Upper lobe of left lung (tissue), 6 donors: ENCODE data around the gene FSIP2. TPM values are rescaled to one million over a fixed set of nuclear protein-coding genes. Genes with fewer than 3 reads are reported as not detected.

Experiments used
- ATAC-seq, 2 donors: fragments of 200-7000 bp; cut with Tn5 transposase; one replicate each; pipeline ENCODE4 v1.9.1; 2022; ENCODE audit warnings: mild to moderate bottlenecking in 2 of 2, moderate library complexity in 2 of 2; ENCODE audit not compliant: low FRiP score in 2 of 2
- DNase-seq, 2 donors: peaks; one replicate each; pipeline ENCODE4 v3.0.0-alpha.2; 2019 to 2020
- H3K27ac ChIP-seq, 4 donors: fragments of 200-600 bp; sonication (generic); one replicate each; pipeline ENCODE4 v1.5.1; 2016 to 2019
- H3K27me3 ChIP-seq, 4 donors: fragments of 200-600 bp; sonication (generic); one replicate each; pipeline ENCODE4 v1.5.1; 2017 to 2019
- H3K36me3 ChIP-seq, 4 donors: fragments of 200-600 bp; sonication (generic); one replicate each; pipeline ENCODE4 v1.5.1; 2016 to 2019
- H3K4me1 ChIP-seq, 4 donors: fragments of 200-600 bp; sonication (generic); one replicate each; pipeline ENCODE4 v1.5.1; 2018 to 2019
- H3K4me3 ChIP-seq, 4 donors: fragments of 200-600 bp; sonication (generic); one replicate each; pipeline ENCODE4 v1.5.1; 2017 to 2019; ENCODE audit warnings: mild to moderate bottlenecking in 2 of 4, moderate library complexity in 1 of 4
- H3K9me3 ChIP-seq, 4 donors: fragments of 200-600 bp; sonication (generic); one replicate each; pipeline ENCODE4 v1.5.1; 2018 to 2019
- CTCF ChIP-seq, 6 experiments: fragments of 450-650 bp in 4 of 6; fragments of 200-600 bp in 2 of 6; sonication (generic) in 2 of 6; IDR thresholded peaks; one replicate each; pipeline ENCODE4 v1.5.1; 2016 to 2019; ENCODE audit warnings: antibody characterized with exemption in 6 of 6
- EP300 ChIP-seq, 4 donors: sonication (generic); formaldehyde crosslinking; IDR thresholded peaks; one replicate each; pipeline ENCODE4 v1.5.1; 2017; ENCODE audit warnings: antibody characterized with exemption in 4 of 4, control low read depth in 2 of 4
- POLR2A ChIP-seq, 4 donors: fragments of 450-650 bp; IDR thresholded peaks; one replicate each; pipeline ENCODE4 v1.5.1; 2016 to 2017; ENCODE audit warnings: antibody characterized with exemption in 4 of 4, mild to moderate bottlenecking in 2 of 4
- POLR2AphosphoS5 ChIP-seq, 2 donors: sonication (generic); formaldehyde crosslinking; IDR thresholded peaks; one replicate each; pipeline ENCODE4 v1.5.1; 2017; ENCODE audit warnings: antibody characterized with exemption in 2 of 2
- WGBS, 2 donors: methylation state at CpG; one replicate each; pipeline ENCODE4 v1.1.5; 2017 to 2018; 5-methylcytosine and 5-hydroxymethylcytosine counted together
- total RNA-seq, 6 donors: library from RNA; depleted of rRNA in 4 of 6; stranded (reverse); fragments of >200 nt in 4 of 6; gene quantifications; one replicate each; pipeline versions ENCODE4 v1.1.0 to v1.2.1, GENCODE V29; 2016 to 2021
- donor health status: DM: no; HTN: no; CAD: no; lungs with moderate emphysema.
- donor health status: DM: no; HTN: yes; CAD: no; lungs with severe emphysema.

The FSIP2 gene
- total RNA-seq, 6 donors from 2014 or later = 0.11 to 5.2 (median 0.60) TPM

GRCh38 chr2:185833864-185834263, 95.3 kb downstream of the FSIP2 start:
- TF ChIP-seq EP300 (IDR thresholded peaks at IDR 0.05) = no peak
- no peak for TF ChIP-seq POLR2A (IDR thresholded peaks at IDR 0.05)
- TF ChIP-seq CTCF (IDR thresholded peaks at IDR 0.05) = no peak
- TF ChIP-seq POLR2AphosphoS5 (IDR thresholded peaks at IDR 0.05) = no peak
- 68 to 86% methylated on average over 1 of the region's 1 CpG for WGBS, 2 donors
- Histone ChIP-seq H3K4me1 (no peaks in the 10 kb centered on the region), H3K4me3 (no peak overlapping the region), H3K9me3 (peaks cover 0 to 11% (median 2%) of the 10 kb centered on the region in 4 donors), H3K27ac (no peak overlapping the region), H3K36me3 (no peaks in the 10 kb centered on the region), H3K27me3 (no peaks in the 10 kb centered on the region)
- no peak for ATAC-seq
- no peak for DNase-seq

- Histone ChIP-seq H3K36me3 (no peaks in the 10 kb centered on the region), H3K4me1 (no peaks in the 10 kb centered on the region), H3K27me3 (no peaks in the 10 kb centered on the region), H3K9me3 (peaks cover 0 to 16% (median 5%) of the 10 kb centered on the region in 4 donors), H3K4me3 (no peak overlapping the region), H3K27ac (no peak overlapping the region)
- DNase-seq = no peak
- ATAC-seq = no peak
- TF ChIP-seq POLR2AphosphoS5 (IDR thresholded peaks at IDR 0.05) (no peak), CTCF (IDR thresholded peaks at IDR 0.05) (no peak)
- 88 to 95% methylated on average over 8 of the region's 8 CpGs for WGBS, 2 donors
Observed at GRCh38 chr2:185835974-185836373, 97.4 kb downstream of the FSIP2 start.

- Histone ChIP-seq H3K4me3 (no peak overlapping the region), H3K9me3 (peaks cover 0 to 3% (median 1%) of the 10 kb centered on the region in 4 donors), H3K27ac (no peak overlapping the region), H3K27me3 (no peaks in the 10 kb centered on the region), H3K4me1 (no peaks in the 10 kb centered on the region), H3K36me3 (no peaks in the 10 kb centered on the region)
- TF ChIP-seq CTCF (IDR thresholded peaks at IDR 0.05) (no peak), POLR2A (IDR thresholded peaks at IDR 0.05) (no peak), EP300 (IDR thresholded peaks at IDR 0.05) (no peak), POLR2AphosphoS5 (IDR thresholded peaks at IDR 0.05) (no peak)
- WGBS, 2 donors = 72 to 80% methylated on average over 4 of the region's 4 CpGs
- DNase-seq = no peak
- ATAC-seq = no peak
Observed at GRCh38 chr2:185854885-185855284, 116.3 kb downstream of the FSIP2 start.

- Histone ChIP-seq H3K27ac (no peak overlapping the region), H3K4me1 (no peaks in the 10 kb centered on the region), H3K36me3 (no peaks in the 10 kb centered on the region), H3K9me3 (peaks cover 0 to 3% (median 1%) of the 10 kb centered on the region in 4 donors), H3K4me3 (no peak overlapping the region), H3K27me3 (no peaks in the 10 kb centered on the region)
- no peak for ATAC-seq
- DNase-seq = no peak
- TF ChIP-seq POLR2AphosphoS5 (IDR thresholded peaks at IDR 0.05) (no peak), CTCF (IDR thresholded peaks at IDR 0.05) (no peak), POLR2A (IDR thresholded peaks at IDR 0.05) (no peak), EP300 (IDR thresholded peaks at IDR 0.05) (no peak)
Observed at GRCh38 chr2:185857691-185858090, 119.1 kb downstream of the FSIP2 start.

- TF ChIP-seq EP300 (IDR thresholded peaks at IDR 0.05) (no peak), POLR2A (IDR thresholded peaks at IDR 0.05) (no peak), POLR2AphosphoS5 (IDR thresholded peaks at IDR 0.05) (no peak), CTCF (IDR thresholded peaks at IDR 0.05) (no peak)
- no peaks in the 10 kb centered on the region for H3K36me3 ChIP-seq
Observed at GRCh38 chr2:185859506-185859905, 120.9 kb downstream of the FSIP2 start.

More at GRCh38 chr2:185859506-185859905, 120.9 kb downstream of the FSIP2 start:
- Histone ChIP-seq H3K4me1 (no peaks in the 10 kb centered on the region), H3K4me3 (no peak overlapping the region), H3K27me3 (no peaks in the 10 kb centered on the region), H3K9me3 (peaks cover 0 to 2% (median 0%) of the 10 kb centered on the region in 4 donors), H3K27ac (no peak overlapping the region)
- no peak for ATAC-seq
- DNase-seq = no peak
